CD4-positive, alpha-beta T cell treated with Interleukin-17A for 4 hours (primary cell): ENCODE measurements around the gene EFNA5.

Source experiments
- DNase-seq: peaks from one replicate; pipeline ENCODE4 v3.0.0-alpha.2; 2020; ENCODE audit warnings: mixed read lengths

Gene EFNA5

DNA sequence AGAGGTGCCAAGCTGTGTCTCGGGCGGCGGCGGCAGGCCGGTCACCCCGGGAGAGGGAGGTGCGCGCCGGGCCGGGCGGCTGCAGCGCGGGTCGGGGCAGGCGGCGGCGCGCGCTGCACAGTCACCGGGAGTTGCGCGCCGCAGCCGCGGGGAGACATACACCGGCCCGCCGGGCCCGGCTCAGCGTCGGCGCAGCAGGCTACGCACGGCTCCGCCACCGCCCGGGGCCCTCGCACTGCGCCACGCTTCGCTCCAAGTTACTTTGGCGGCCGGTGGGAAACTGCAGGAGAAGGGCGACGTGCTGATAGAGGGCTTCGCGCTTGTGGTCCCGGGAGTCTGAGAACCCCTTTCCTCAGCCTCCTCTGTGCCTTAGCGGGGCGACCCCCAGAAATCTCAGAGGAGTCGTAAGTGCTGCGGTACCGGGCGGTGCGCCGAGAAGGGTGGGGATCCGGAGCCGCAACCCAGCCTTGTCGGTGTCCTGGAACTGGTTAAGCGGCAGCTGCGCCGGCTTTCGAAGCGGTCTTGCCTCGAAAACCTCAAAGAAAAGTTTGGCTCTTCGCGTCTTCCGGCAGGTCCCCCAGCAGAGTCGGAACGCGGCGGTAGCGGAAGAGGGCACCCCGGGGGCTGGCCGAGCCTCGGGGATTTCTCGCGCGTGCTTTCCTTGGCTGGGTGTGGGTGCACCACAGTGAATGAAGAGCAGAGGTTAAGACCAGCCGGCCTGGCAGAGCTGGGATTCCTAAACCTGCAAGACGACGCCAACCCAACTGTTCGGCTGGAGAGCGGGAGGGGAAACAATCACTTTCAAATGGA, at the start of gene EFNA5:
TSS of gene EFNA5 (minus strand) at position 6 of the 810 bp plus-strand sequence.
- DNase-seq = no peak

DNA sequence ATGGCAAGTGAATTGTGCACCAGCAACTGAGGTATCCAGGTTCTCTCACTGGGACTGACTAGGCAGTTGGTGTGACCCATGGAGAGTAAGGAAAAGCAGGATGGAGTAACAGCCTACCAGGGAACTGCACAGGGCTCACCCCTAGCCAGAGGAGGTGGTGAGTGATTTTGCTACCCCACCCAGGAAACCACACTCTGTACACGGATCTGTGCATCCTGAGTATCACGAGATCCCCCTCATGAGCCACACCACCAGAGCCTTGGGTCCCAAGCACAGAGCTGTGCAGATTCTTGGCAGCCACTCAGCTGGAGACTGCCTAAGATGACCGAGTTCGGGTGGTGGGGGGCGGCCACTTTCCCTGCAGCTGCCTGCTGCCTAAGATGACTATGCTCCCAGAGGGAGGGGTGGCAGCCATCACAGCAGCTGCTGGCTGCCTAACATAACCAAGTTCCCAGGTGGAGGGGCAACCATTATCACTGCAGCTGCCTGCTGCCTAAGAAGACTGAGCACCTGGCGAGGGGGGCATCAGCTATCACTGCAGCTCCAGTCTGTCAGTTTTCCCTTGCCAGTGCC, 48.4 kb upstream of the EFNA5 start:
- no peak for DNase-seq

GRCh38 chr5:107717816-107718215, 47.1 kb upstream of the EFNA5 start:
- no peak for DNase-seq

DNA sequence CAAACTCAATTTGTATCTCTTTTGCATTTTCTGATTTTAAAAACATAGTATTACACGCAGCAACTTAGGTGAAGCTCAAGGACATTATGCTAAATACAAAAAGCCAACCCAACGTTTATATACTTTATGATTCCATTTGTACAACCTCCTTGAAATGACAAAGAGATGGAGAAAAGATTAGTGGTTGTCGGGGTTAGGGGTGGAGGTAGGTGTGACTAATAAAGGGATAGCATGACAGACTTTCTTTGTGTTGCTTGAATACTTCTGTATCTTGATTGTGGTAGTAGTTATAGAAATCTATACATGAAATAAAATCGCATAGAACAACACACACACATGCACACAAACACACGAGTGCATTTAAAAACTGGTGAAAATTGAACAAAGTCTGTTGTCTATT, 42.5 kb upstream of the EFNA5 start:
- no peak for DNase-seq

GRCh38 chr5:107712359-107712870, 41.7 kb upstream of the EFNA5 start:
- no peak for DNase-seq

GRCh38 chr5:107705402-107706014, 34.8 kb upstream of the EFNA5 start:
- no peak for DNase-seq

DNA sequence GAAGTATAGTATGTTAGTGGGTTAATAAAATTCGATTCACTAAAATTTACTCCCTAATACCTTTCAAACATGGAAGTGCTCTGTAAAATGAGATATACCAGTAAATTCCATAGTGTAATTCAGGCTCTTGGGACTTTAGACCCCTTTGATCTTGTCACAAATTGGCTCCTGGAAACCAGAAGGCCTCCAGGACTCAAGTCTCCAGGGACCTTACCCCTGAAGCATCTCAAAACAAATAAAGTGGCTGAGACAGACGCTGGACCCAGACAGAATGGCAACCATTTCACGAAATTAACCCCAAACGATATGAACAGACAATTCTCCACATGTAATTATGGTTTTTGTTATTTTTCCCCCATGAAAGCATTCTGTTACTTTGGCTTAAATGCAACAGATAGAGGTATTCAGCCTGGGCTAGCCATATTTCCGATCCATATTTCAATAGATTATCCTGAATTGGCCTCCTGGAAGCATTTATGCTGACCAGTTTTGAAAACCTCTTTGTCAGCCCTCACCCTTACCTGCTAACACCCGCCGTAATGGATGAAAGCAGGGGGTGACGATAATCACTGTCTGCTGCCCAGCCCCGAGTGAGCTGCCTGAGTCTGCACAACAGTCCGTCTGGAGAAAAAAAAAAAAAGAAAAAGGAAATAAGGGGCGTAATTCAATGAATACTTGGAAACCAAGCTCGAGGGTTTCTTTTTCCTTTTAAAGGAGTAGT, 34.1 kb upstream of the EFNA5 start:
- no peak for DNase-seq

DNA sequence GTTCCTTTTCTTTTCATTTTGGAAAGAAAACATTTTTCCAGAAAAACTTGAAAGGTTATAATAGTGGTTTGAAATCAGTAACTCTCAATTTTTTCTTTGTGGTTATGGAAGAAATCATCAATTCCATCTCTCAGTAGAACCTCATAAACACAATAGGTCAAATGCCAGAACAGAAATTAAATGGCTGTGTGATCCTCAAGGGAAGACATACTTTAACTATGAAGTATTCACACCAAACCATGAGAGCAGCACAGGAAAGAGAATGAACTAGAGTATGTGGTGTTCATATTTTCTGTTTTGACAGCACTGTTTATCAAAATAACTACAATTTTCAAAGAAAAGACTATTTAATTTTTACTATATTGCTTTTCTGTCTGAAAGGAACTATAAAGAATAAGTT, 29.7 kb upstream of the EFNA5 start:
- DNase-seq = no peak

DNA sequence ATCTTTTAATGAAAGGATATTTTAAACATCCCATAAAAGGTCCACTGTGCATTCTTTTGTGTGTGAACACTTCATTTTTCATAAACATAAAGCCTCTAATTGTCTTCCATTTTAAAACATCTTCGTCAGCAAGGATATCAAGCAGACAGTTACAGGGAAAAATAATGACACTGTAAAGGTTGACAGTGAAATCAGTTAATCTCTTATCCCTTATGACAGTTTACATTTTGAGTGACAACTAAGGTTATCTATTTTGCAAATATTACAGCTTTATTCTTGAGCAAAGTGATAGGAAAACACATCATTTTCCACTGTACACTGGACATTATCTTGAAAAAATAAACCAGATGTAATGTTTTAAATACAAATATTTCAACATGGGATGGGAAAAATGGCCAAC, 28.7 kb upstream of the EFNA5 start:
- no peak for DNase-seq

GRCh38 chr5:107698286-107698685, 27.5 kb upstream of the EFNA5 start:
- no peak for DNase-seq

DNA sequence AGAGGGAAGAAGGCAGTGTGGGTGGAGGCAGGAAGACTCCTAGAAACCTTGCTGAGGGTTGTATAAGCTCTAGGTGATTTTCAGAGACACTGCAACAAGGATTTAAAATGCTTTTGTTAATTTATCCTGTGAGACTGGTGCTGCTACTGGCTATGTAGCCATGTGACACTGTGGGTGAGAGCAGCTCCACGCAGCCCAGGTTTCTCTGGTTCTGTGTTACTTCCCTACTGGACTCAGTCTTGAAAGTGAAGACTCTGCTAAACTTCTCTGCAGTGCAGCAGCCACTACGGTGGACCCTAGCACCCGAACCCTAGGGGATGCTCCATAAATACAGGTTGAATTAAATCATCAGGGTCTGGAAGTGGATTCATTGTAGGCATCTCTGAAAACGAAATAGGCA, 25.8 kb upstream of the EFNA5 start:
- no peak for DNase-seq

DNA sequence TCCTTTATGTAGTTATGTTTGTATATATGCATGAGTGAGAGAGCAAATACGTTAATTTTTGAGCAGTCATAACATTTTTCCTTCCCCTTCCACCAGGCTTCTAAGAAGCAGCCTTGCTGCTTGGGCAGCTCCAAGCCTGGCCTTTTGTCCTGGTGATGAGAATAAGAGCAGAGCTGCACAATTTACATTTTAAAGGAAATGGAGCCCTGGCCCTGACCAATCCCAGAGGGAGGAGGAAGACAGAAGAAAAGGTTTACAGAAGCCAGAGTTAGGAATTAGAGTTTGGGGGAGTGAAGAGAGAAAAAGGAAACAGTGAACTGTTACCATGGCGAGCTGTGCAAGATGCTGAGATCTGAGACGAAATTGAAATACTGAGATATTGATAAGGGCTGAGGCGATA, 25.3 kb upstream of the EFNA5 start:
- DNase-seq = no peak

DNA sequence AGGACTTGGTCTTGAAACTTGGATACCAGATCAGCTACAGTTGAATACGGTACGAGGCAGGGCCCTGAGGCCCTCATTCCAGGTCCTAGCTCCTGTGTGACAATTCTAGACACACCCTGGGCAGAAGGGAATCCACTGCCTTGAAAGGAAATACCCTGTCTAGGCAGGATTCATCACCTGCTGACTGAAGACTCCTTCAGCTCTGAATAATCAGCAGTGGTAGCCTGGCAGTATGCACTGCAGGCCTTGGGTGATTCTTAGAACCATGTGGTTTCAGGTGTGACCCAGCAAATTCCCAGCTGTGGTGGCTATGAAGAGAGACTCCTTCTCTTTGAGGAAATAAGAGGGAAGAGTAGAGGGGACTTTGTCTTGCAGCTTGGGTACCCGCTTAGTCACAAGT, 17.2 kb upstream of the EFNA5 start:
- DNase-seq = no peak

DNA sequence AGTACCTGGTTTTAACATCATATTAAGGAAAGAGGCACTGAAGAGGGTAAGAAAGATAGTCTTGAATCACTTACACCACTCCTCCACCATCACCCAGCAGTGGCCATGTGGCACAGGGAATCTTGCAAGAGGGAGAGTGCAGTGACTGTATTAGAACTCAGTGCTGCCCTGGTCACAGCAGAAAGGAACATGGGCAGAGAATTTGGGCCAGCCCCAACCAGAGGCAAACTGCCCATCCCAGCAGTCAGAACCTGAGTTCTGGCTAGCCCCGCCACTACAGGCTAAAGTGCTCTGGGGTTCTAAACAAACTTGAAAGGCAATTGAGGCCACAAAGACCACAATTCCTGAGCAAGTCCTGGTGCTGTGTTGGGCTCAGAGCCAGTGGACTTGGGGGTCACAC, 16.7 kb upstream of the EFNA5 start:
- no peak for DNase-seq

DNA sequence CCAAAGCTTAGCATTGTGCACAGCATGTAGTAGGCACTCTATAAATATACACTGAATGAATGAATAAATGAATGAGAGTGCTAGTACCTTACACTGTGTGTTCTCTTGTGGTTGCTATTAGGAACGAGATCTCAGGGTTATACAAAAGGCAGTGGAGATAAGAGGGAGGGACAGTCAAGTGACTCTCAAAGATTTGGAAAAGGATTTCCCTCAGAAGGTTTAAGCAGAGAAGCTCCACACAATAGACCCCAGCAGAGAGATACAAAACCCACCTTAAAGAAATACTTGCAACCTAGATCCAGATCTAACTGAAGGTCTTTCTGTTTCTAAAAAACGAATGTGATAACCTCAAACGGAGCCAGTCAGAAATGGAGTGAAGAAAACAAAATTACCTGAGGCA, 11.8 kb upstream of the EFNA5 start:
- DNase-seq = no peak

- no peak for DNase-seq
These were observed 10.1 kb upstream of the EFNA5 start for GRCh38 chr5:107680799-107681198.

- no peak for DNase-seq
These were observed 9.4 kb upstream of the EFNA5 start for GRCh38 chr5:107680099-107680498.

- no peak for DNase-seq
These were observed 6.0 kb upstream of the EFNA5 start for GRCh38 chr5:107676702-107677101.

GRCh38 chr5:107675201-107675600, 4.5 kb upstream of the EFNA5 start:
- DNase-seq = no peak

- DNase-seq = no peak
These were observed 3.9 kb upstream of the EFNA5 start for GRCh38 chr5:107674655-107675054.

DNA sequence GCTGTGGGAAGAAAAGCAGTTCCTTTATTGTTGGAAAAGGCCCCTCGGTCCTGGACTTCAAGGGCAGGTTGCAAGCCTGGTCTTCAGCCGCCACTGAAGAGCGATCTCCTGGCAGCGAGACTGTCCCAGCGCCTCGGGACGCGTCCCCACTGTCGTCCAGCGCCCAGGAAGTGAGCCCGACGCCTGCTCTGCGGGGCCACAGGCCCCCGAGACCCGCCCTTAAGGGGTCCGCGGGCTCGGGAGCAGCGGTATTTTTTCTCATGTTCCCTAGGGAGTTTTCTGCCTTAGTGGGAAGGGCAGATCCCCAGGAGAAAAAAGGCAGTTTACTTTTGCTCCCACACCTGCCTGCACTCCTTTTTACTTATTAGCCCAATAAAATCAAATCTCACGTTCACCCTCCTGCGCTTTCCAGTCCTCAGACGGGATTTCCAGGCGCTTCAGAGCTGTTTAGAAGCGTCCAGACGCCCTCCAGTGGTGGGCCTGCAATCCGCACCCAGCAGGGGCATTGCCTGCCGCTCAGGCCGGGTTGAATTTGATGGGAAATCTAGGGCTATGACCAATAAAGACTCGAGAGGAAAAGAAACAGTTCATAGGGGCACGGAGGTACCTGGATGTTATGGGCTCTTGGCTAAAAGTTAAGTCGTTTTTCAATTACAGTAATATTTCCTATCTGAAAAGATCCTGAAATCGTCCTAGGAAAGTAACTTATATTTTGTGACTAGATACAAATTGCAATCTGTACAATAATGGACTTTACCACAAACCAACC, 2.8 kb upstream of the EFNA5 start:
- DNase-seq = peak; percentile 64

GRCh38 chr5:107673039-107673367, 2.3 kb upstream of the EFNA5 start:
- no peak for DNase-seq
